Neural progenitor cell (in vitro differentiated cells): ENCODE results near the gene ANKRD53. TPM values are rescaled to one million over a fixed set of nuclear protein-coding genes. Genes with fewer than 3 reads are reported as not detected.

Experiments used
- DNase-seq: peaks from one replicate; pipeline ENCODE4 v3.0.0-alpha.2; 2016; ENCODE audit warnings: low spot score
- H2AFZ ChIP-seq: fragments of 200-600 bp; sonication (generic); replicated peaks from 2 replicates; pipeline ENCODE4 v1.6.1; 2016; ENCODE audit warnings: antibody characterized with exemption
- H3F3A ChIP-seq: fragments of 200-600 bp; sonication (generic); 2 replicates; pipeline ENCODE4 v1.6.1; 2016; ENCODE audit warnings: antibody characterized with exemption, low read depth
- H3K27ac ChIP-seq: fragments of 200-600 bp; sonication (generic); 2 replicates; pipeline ENCODE4 v1.5.1; 2016; ENCODE audit warnings: mild to moderate bottlenecking
- H3K27me3 ChIP-seq: fragments of 200-600 bp; sonication (generic); 2 replicates; pipeline ENCODE4 v1.6.1; 2016; ENCODE audit warnings: mild to moderate bottlenecking, moderate library complexity
- H3K36me3 ChIP-seq: fragments of 200-600 bp; sonication (generic); 2 replicates; pipeline ENCODE4 v1.5.1; 2016
- H3K4me1 ChIP-seq: fragments of 200-600 bp; sonication (generic); 2 replicates; pipeline ENCODE4 v1.6.1; 2016; ENCODE audit warnings: mixed run types
- H3K4me2 ChIP-seq: fragments of 200-600 bp; sonication (generic); 2 replicates; pipeline ENCODE4 v1.6.1; 2016
- H3K4me3 ChIP-seq: fragments of 200-600 bp; sonication (generic); 2 replicates; pipeline ENCODE4 v1.5.1; 2016
- H3K79me2 ChIP-seq: fragments of 200-600 bp; sonication (generic); 2 replicates; pipeline ENCODE4 v1.6.1; 2016; ENCODE audit warnings: low read depth
- H3K9ac ChIP-seq: fragments of 200-600 bp; sonication (generic); 2 replicates; pipeline ENCODE4 v1.6.1; 2016
- H3K9me3 ChIP-seq: fragments of 200-600 bp; sonication (generic); 2 replicates; pipeline ENCODE4 v1.5.1; 2016; ENCODE audit warnings: low read depth
- H4K20me1 ChIP-seq: fragments of 200-600 bp; sonication (generic); 2 replicates; pipeline ENCODE4 v1.6.1; 2016; ENCODE audit warnings: low read depth
- H3K27ac Mint-ChIP-seq: 3 replicates; pipeline ENCODE4 v1.8.0; 2021; ENCODE audit warnings: mixed read lengths
- H3K27me3 Mint-ChIP-seq: 2 replicates; pipeline ENCODE4 v1.8.0; 2022; ENCODE audit warnings: low read depth, mild to moderate bottlenecking, inconsistent platforms, moderate library complexity, mixed read lengths; ENCODE audit not compliant: insufficient read depth
- H3K36me3 Mint-ChIP-seq: 3 replicates; pipeline ENCODE4 v1.8.0; 2021; ENCODE audit warnings: mixed read lengths
- H3K4me1 Mint-ChIP-seq: 3 replicates; pipeline ENCODE4 v1.8.0; 2021; ENCODE audit warnings: mixed read lengths
- H3K4me3 Mint-ChIP-seq: 3 replicates; pipeline ENCODE4 v1.8.0; 2021; ENCODE audit warnings: mild to moderate bottlenecking, moderate library complexity, mixed read lengths
- H3K9me3 Mint-ChIP-seq: 3 replicates; pipeline ENCODE4 v1.8.0; 2020; ENCODE audit warnings: mixed read lengths
- CTCF ChIP-seq: fragments of 200-600 bp; sonication (generic); IDR thresholded peaks from 2 replicates; pipeline ENCODE4 v1.5.1; 2017; ENCODE audit warnings: antibody characterized with exemption, mild to moderate bottlenecking
- EZH2 ChIP-seq: fragments of 200-600 bp; sonication (generic); IDR thresholded peaks from 2 replicates; pipeline ENCODE4 v1.6.1; 2017; ENCODE audit warnings: antibody characterized with exemption, mild to moderate bottlenecking, moderate library complexity
- EZH2phosphoT487 ChIP-seq: fragments of 200-600 bp; sonication (generic); IDR thresholded peaks from 2 replicates; pipeline ENCODE4 v1.6.1; 2017; ENCODE audit warnings: antibody characterized with exemption
- total RNA-seq: library from RNA; depleted of rRNA; stranded (reverse); fragments of >200 nt; gene quantifications from 2 replicates; pipeline ENCODE4 v1.2.3, GENCODE V29; 2015; ENCODE audit warnings: low replicate concordance

The ANKRD53 gene
- total RNA-seq, 1 donor from 2014 or later, result not detected

DNA sequence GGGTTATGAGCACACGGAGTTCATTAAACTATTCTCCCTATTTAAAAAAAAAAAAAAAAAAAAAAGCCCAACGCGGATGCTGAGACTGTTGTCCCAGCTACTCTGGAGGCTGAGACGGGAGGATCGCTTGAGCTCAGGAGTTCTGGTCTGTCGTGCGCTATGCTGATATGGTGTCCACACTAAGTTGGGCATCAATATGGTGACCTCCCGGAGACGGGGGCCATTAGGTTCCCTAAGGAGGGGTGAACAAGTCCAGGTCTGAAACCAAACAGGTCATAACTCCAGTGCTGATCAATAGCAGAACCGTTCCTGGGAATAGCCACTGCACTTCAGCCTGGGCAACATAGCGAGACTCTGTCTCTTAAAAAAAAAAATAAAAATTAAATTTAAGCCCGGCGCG lies 12.9 kb upstream of the ANKRD53 start:
- peaks cover 41% of the 10 kb centered on the region for H3K27me3 Mint-ChIP-seq
- H3K4me3 Mint-ChIP-seq, result peak overlapping the region; percentile 81

GRCh38 chr2:70966681-70967080 lies 11.7 kb upstream of the ANKRD53 start:
- Histone ChIP-seq H3K27ac (no peak overlapping the region), H3F3A (no peaks in the 10 kb centered on the region), H3K9ac (no peak overlapping the region), H2AFZ (no peak overlapping the region), H3K4me1 (peaks cover 3% of the 10 kb centered on the region), H4K20me1 (no peaks in the 10 kb centered on the region), H3K79me2 (no peaks in the 10 kb centered on the region), H3K4me3 (no peak overlapping the region), H3K36me3 (no peaks in the 10 kb centered on the region), H3K27me3 (peaks cover 100% of the 10 kb centered on the region), H3K4me2 (no peak overlapping the region), H3K9me3 (no peaks in the 10 kb centered on the region)
- Mint-ChIP-seq H3K4me3 (no peak overlapping the region), H3K9me3 (no peaks in the 10 kb centered on the region), H3K4me1 (peaks cover 5% of the 10 kb centered on the region), H3K27me3 (peaks cover 41% of the 10 kb centered on the region), H3K36me3 (no peaks in the 10 kb centered on the region), H3K27ac (no peak overlapping the region)
- TF ChIP-seq CTCF (no peak), EZH2phosphoT487 (no peak), EZH2 (no peak)
- no peak for DNase-seq

More for the DNA sequence above, 12.9 kb upstream of the ANKRD53 start:
- H3K4me1 ChIP-seq, result peaks cover 3% of the 10 kb centered on the region
- H3K4me3 ChIP-seq, result no peak overlapping the region
- H3K4me2 ChIP-seq, result peak overlapping the region; percentile 82
- H3K27ac ChIP-seq, result no peak overlapping the region
- H3K27me3 ChIP-seq, result peaks cover 100% of the 10 kb centered on the region
- H3K79me2 ChIP-seq, result no peaks in the 10 kb centered on the region
- no peaks in the 10 kb centered on the region for H3K36me3 ChIP-seq
- TF ChIP-seq CTCF (no peak), EZH2 (no peak)
- no peaks in the 10 kb centered on the region for H4K20me1 ChIP-seq
- no peak for DNase-seq
- no peaks in the 10 kb centered on the region for H3K9me3 Mint-ChIP-seq
- H3K27ac Mint-ChIP-seq, result no peak overlapping the region
- no peak overlapping the region for H2AFZ ChIP-seq
- peaks cover 8% of the 10 kb centered on the region for H3K4me1 Mint-ChIP-seq
- no peaks in the 10 kb centered on the region for H3K9me3 ChIP-seq
- H3F3A ChIP-seq, result no peaks in the 10 kb centered on the region
- H3K36me3 Mint-ChIP-seq, result no peaks in the 10 kb centered on the region
- H3K9ac ChIP-seq, result no peak overlapping the region

GRCh38 chr2:70967189-70967588 lies 11.2 kb upstream of the ANKRD53 start:
- no peak overlapping the region for H3K4me3 ChIP-seq
- H3K27ac ChIP-seq, result no peak overlapping the region
- TF ChIP-seq EZH2phosphoT487, result no peak
- TF ChIP-seq EZH2, result no peak
- TF ChIP-seq CTCF, result no peak
- H3K4me1 ChIP-seq, result peaks cover 3% of the 10 kb centered on the region
- no peaks in the 10 kb centered on the region for H3K36me3 ChIP-seq
- Mint-ChIP-seq H3K27me3 (peaks cover 37% of the 10 kb centered on the region), H3K27ac (no peak overlapping the region), H3K9me3 (no peaks in the 10 kb centered on the region), H3K4me3 (no peak overlapping the region), H3K4me1 (peaks cover 5% of the 10 kb centered on the region), H3K36me3 (no peaks in the 10 kb centered on the region)
- no peaks in the 10 kb centered on the region for H4K20me1 ChIP-seq
- DNase-seq, result no peak
- H3K9ac ChIP-seq, result no peak overlapping the region
- no peak overlapping the region for H2AFZ ChIP-seq
- H3K9me3 ChIP-seq, result no peaks in the 10 kb centered on the region
- no peaks in the 10 kb centered on the region for H3F3A ChIP-seq
- no peaks in the 10 kb centered on the region for H3K79me2 ChIP-seq
- peaks cover 100% of the 10 kb centered on the region for H3K27me3 ChIP-seq
- H3K4me2 ChIP-seq, result no peak overlapping the region
